Upper lobe of left lung (tissue), 4 donors: ENCODE measurements around the gene AP5M1.

ENCODE experiments used
- EP300 ChIP-seq, 4 donors: sonication (generic); formaldehyde crosslinking; IDR thresholded peaks; one replicate each; pipeline ENCODE4 v1.5.1; 2017; ENCODE audit warnings: antibody characterized with exemption in 4 of 4, control low read depth in 2 of 4
- POLR2A ChIP-seq, 4 donors: fragments of 450-650 bp; IDR thresholded peaks; one replicate each; pipeline ENCODE4 v1.5.1; 2016 to 2017; ENCODE audit warnings: antibody characterized with exemption in 4 of 4, mild to moderate bottlenecking in 2 of 4
- POLR2AphosphoS5 ChIP-seq, 2 donors: sonication (generic); formaldehyde crosslinking; IDR thresholded peaks; one replicate each; pipeline ENCODE4 v1.5.1; 2017; ENCODE audit warnings: antibody characterized with exemption in 2 of 2
- TF ChIP-seq, protein P1 (sequence below), 6 experiments: fragments of 450-650 bp in 4 of 6; fragments of 200-600 bp in 2 of 6; sonication (generic) in 2 of 6; IDR thresholded peaks; one replicate each; pipeline ENCODE4 v1.5.1; 2016 to 2019; ENCODE audit warnings: antibody characterized with exemption in 6 of 6

DNA sequence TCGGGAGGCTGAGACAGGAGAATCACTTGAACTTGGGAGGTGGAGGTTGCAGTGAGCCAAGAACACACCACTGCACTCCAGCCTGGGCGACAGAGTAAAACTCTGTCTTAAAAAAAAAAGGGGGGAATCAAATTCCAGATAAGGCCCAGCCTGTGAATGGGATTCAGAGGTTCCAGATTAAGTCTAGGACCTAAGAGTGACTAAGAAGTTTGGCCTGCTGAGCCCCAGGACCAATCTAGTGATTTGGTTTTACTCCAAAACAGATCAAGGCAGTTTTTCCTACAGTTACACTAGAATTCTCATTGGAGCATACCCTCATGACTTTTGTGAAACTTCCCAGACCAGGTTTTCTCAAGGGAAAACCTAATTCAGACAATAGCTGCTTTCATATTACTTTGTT lies 22.8 kb upstream of the AP5M1 start:
- TF ChIP-seq, protein P1, sequence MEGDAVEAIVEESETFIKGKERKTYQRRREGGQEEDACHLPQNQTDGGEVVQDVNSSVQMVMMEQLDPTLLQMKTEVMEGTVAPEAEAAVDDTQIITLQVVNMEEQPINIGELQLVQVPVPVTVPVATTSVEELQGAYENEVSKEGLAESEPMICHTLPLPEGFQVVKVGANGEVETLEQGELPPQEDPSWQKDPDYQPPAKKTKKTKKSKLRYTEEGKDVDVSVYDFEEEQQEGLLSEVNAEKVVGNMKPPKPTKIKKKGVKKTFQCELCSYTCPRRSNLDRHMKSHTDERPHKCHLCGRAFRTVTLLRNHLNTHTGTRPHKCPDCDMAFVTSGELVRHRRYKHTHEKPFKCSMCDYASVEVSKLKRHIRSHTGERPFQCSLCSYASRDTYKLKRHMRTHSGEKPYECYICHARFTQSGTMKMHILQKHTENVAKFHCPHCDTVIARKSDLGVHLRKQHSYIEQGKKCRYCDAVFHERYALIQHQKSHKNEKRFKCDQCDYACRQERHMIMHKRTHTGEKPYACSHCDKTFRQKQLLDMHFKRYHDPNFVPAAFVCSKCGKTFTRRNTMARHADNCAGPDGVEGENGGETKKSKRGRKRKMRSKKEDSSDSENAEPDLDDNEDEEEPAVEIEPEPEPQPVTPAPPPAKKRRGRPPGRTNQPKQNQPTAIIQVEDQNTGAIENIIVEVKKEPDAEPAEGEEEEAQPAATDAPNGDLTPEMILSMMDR (IDR thresholded peaks at IDR 0.05): no peak
- TF ChIP-seq POLR2A (IDR thresholded peaks at IDR 0.05): no peak
- no peak for TF ChIP-seq EP300 (IDR thresholded peaks at IDR 0.05)
- no peak for TF ChIP-seq POLR2AphosphoS5 (IDR thresholded peaks at IDR 0.05)
